RWPE1 (cell line): Measurements from ENCODE around the gene P2RX1.

Experiments
- CTCF ChIA-PET: fragments of 350-600 bp; sonication (Branson Sonifier 250); formaldehyde crosslinking; extraction: SDS; loops from one replicate; lab custom pipeline; 2021; lab: Yijun Ruan, JAX
- POLR2A ChIA-PET: fragments of 400-600 bp; formaldehyde crosslinking; extraction: SDS; loops from one replicate; lab custom pipeline; 2020; ENCODE audit warnings: antibody characterized with exemption; ENCODE audit not compliant: low non-redundant PET; lab: Yijun Ruan, JAX
- DNase-seq: peaks from one replicate; pipeline ENCODE4 v3.0.0; 2012; ENCODE audit warnings: low spot score
- H3K27ac ChIP-seq: fragments of 450-650 bp; 2 replicates; pipeline ENCODE4 v1.5.1; 2017
- CTCF ChIP-seq: fragments of 450-650 bp; conservative IDR thresholded peaks from 2 replicates; pipeline ENCODE4 v1.5.1; 2017; ENCODE audit warnings: low read depth, mild to moderate bottlenecking

Gene P2RX1

GRCh38 chr17:3957735-3958599 is 41.7 kb upstream of the P2RX1 start:
- CTCF ChIA-PET: no interaction called here
- POLR2A ChIA-PET: no interaction called here
- H3K27ac ChIP-seq: no peak overlapping the region
- TF ChIP-seq CTCF: no peak
- no peak for DNase-seq

GRCh38 chr17:3956983-3957382 is 40.7 kb upstream of the P2RX1 start:
- ChIA-PET CTCF (no interaction called here), POLR2A (no interaction called here)
- H3K27ac ChIP-seq: no peak overlapping the region

GRCh38 chr17:3956327-3956957 is 40.2 kb upstream of the P2RX1 start:
- POLR2A ChIA-PET: no interaction called here
- H3K27ac ChIP-seq: no peak overlapping the region
- no peak for DNase-seq
- CTCF ChIA-PET: interaction anchor here (0.5 kb wide), 1 partner anchor 32 kb away, joined by 4 read pairs; no protein-coding TSS in a partner anchor
- no peak for TF ChIP-seq CTCF

More at GRCh38 chr17:3956983-3957382, 40.7 kb upstream of the P2RX1 start:
- DNase-seq: no peak
- no peak for TF ChIP-seq CTCF

GRCh38 chr17:3955673-3955988 is 39.4 kb upstream of the P2RX1 start:
- TF ChIP-seq CTCF: no peak
- POLR2A ChIA-PET: no interaction called here
- no peak for DNase-seq
- no peak overlapping the region for H3K27ac ChIP-seq
- CTCF ChIA-PET: no interaction called here

- H3K27ac ChIP-seq: no peak overlapping the region
- DNase-seq: no peak
- ChIA-PET POLR2A (no interaction called here), CTCF (no interaction called here)
- TF ChIP-seq CTCF: no peak
Measured at GRCh38 chr17:3954976-3955672, 38.9 kb upstream of the P2RX1 start.

- CTCF ChIA-PET: interaction anchor here (0.6 kb wide), 1 partner anchor 59 kb away, joined by 3 read pairs; no protein-coding TSS in a partner anchor
- no peak overlapping the region for H3K27ac ChIP-seq
- no peak for TF ChIP-seq CTCF
- no peak for DNase-seq
- POLR2A ChIA-PET: no interaction called here
Measured at GRCh38 chr17:3954086-3954485, 37.8 kb upstream of the P2RX1 start.
